ENCODE data around the gene ARHGAP24. TPM values are rescaled to one million over a fixed set of nuclear protein-coding genes. Genes with fewer than 3 reads are reported as not detected.

ARHGAP24 gene
- total RNA-seq, 1 donor from 2014 or later = 10.9 TPM

- no peak overlapping the region for H3K27ac Mint-ChIP-seq
- no peaks in the 10 kb centered on the region for H3K9me3 Mint-ChIP-seq
- H3K4me1 Mint-ChIP-seq (ENCODE audit: unreplicated experiment) = no peaks in the 10 kb centered on the region
- H3K4me3 Mint-ChIP-seq = no peak overlapping the region
- no peak for TF ChIP-seq CTCF (conservative IDR thresholded peaks at IDR 0.05)
- H3K36me3 Mint-ChIP-seq = no peaks in the 10 kb centered on the region
- H3K27me3 Mint-ChIP-seq = no peaks in the 10 kb centered on the region
- no peak for DNase-seq (ENCODE audit: extremely low spot score, unreplicated experiment)
Observed at GRCh38 chr4:85741381-85741780, 266.4 kb downstream of the ARHGAP24 start.

- no peak overlapping the region for H3K27ac Mint-ChIP-seq
- no peak for DNase-seq (ENCODE audit: extremely low spot score, unreplicated experiment)
Observed at GRCh38 chr4:85741921-85742591, 267.1 kb downstream of the ARHGAP24 start.

DNA sequence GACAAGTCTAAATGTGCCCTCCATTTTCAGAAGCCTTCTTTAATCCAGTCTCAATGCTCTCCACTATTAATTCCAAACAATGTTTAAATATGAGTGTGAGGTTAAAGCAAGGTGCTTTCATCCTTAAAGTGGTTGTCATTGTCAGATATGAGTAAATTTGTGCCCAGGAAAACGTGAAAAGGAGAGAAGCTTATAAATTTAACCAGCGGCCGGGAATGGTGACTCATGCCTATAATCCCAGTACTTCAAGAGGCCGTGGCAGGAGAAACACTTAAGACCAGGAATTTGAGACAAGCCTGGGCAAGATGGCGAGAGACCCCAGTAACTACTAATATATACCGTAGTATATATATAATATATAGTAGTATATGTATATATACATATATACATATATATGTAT lies 270.0 kb downstream of the ARHGAP24 start:
- no peak for DNase-seq (ENCODE audit: extremely low spot score, unreplicated experiment)
- TF ChIP-seq CTCF (conservative IDR thresholded peaks at IDR 0.05) = no peak
- Mint-ChIP-seq H3K27ac (no peak overlapping the region), H3K4me1 (ENCODE audit: unreplicated experiment) (peaks cover 5% of the 10 kb centered on the region), H3K9me3 (no peaks in the 10 kb centered on the region), H3K4me3 (no peak overlapping the region), H3K36me3 (no peaks in the 10 kb centered on the region), H3K27me3 (no peaks in the 10 kb centered on the region)

More at GRCh38 chr4:85741921-85742591, 267.1 kb downstream of the ARHGAP24 start:
- Mint-ChIP-seq H3K36me3 (no peaks in the 10 kb centered on the region), H3K4me1 (ENCODE audit: unreplicated experiment) (no peaks in the 10 kb centered on the region), H3K27me3 (no peaks in the 10 kb centered on the region), H3K4me3 (no peak overlapping the region), H3K9me3 (no peaks in the 10 kb centered on the region)
- no peak for TF ChIP-seq CTCF (conservative IDR thresholded peaks at IDR 0.05)

- Mint-ChIP-seq H3K4me3 (no peak overlapping the region), H3K27me3 (no peaks in the 10 kb centered on the region), H3K4me1 (ENCODE audit: unreplicated experiment) (peaks cover 5% of the 10 kb centered on the region), H3K36me3 (no peaks in the 10 kb centered on the region), H3K27ac (no peak overlapping the region), H3K9me3 (no peaks in the 10 kb centered on the region)
- TF ChIP-seq CTCF (conservative IDR thresholded peaks at IDR 0.05) = no peak
- no peak for DNase-seq (ENCODE audit: extremely low spot score, unreplicated experiment)
Observed at GRCh38 chr4:85745939-85746338, 271.0 kb downstream of the ARHGAP24 start.

DNA sequence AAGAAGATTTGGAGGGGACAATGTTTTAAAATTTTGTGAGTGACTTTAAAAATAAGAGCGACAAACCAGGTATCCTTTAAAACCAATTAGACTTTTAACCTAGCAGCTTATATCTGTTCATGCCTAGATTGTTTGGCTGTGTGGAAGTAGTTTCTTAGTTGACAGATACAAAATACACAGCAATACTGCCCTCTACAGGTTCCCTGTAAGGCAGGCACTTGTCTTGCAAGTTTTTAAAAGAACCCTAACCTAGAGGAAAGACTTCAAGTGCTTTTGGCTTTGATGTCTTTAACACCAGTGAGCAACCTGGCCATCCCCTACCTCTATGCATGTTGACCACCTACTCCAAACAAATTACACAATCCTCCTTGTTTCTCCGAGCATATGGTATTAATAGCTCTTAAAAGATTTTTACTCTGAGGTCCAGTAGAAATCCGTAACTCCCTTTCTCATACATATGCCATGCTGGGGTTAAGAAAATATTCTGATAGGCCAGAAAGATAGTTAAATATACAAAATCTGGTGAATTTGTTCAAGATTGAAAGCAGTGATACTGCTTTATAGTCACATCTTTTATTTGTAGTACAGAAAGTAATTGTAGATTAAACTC lies 273.0 kb downstream of the ARHGAP24 start:
- Mint-ChIP-seq H3K36me3 (no peaks in the 10 kb centered on the region), H3K27ac (no peak overlapping the region), H3K4me1 (ENCODE audit: unreplicated experiment) (peaks cover 5% of the 10 kb centered on the region), H3K9me3 (no peaks in the 10 kb centered on the region), H3K4me3 (no peak overlapping the region), H3K27me3 (no peaks in the 10 kb centered on the region)
- TF ChIP-seq CTCF (conservative IDR thresholded peaks at IDR 0.05) = peak; percentile 95
- DNase-seq (ENCODE audit: extremely low spot score, unreplicated experiment) = no peak

Measured in type B pancreatic cell (in vitro differentiated cells).